NCI-H82 treated with DMSO at 0.1 percent for 48 hours (cell line): ENCODE data around the gene TTC16.
A peak's percentile ranks its signal among the peaks of the same experiment; 100 is the strongest.

Source experiments
- DNase-seq: peaks from one replicate; lab custom pipeline; 2025; ENCODE audit not compliant: unreplicated experiment; lab: John Stamatoyannopoulos, UW

TTC16 gene

GRCh38 chr9:127720865-127721227, 5.0 kb downstream of the TTC16 start:
- DNase-seq, result no peak

DNA sequence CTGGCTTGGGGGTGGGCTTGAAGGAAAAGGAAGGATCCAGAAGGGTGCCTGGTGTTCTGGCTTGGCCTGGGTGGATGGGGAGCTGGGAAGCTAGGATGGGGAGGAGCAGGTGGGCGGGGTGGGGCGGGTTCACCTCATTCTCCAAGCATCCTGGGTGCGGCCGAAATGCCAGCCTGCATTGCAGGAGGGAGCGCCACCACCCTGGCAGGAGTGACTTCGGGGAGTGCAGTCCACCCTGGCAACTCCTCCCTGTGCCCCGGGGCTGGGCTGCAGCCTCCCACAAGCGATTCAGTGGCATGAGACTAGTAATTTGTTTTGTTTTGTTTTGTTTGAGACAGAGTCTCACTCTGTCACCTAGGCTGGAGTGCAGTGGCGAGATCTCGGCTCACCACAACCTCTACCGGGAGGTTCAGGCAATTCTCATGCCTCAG, 5.5 kb downstream of the TTC16 start:
- DNase-seq, result no peak

- DNase-seq, result no peak
Measured at GRCh38 chr9:127722055-127722745, 6.3 kb downstream of the TTC16 start.

DNA sequence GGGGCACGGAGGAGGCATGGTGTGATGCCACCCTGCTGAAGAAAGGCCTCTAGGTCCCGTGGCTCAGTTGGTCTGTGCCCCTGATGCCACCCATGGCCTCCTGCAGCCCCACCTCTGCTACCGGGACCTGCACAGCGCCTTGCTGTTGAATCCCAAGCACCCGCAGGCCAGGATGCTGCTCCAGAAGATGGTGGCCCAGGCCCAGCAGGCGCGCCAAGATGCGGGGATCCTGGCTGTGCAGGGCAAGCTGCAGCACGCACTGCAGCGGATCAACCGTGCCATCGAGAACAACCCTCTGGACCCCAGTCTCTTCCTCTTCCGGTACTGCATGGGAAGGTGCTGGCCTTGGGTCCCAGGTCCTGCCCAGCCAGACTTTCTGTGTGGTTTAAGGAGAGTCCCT, 7.1 kb downstream of the TTC16 start:
- no peak for DNase-seq

GRCh38 chr9:127723444-127723843, 7.6 kb downstream of the TTC16 start:
- DNase-seq, result no peak

DNA sequence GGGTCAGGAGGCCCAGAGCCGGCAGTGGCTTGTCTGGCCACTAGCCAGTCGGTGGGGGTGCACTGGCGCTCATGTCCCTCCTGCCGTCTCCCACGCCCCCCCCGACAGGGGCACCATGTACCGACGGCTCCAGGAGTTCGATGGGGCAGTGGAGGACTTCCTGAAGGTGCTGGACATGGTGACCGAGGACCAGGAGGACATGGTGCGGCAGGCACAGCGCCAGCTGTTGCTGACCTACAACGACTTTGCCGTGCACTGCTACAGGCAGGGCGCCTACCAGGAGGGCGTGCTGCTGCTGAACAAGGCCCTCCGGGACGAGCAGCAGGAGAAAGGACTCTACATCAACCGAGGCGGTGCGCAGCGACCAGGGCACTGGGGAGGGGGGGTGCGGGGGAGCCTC, 8.1 kb downstream of the TTC16 start:
- DNase-seq, result no peak

DNA sequence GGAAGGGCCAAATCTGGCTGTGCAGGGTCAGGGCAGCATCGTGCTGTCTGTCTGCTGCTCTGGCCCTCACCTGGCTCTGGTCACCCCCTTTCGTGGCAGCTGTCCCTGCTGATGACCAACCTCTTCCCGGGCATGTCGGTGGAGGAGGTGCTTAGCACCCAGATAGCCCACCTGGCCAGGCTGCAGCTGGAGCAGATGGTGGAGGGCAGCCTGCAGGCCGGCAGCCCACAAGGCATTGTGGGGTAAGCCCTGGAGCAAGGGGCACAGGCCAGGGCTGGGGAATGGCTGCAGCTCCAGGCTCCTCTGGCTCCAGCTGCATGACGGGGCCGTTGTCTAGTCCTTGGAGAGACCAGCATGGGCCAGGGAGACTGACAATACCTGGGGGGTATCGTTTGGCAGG, 11.0 kb downstream of the TTC16 start:
- DNase-seq, result no peak

GRCh38 chr9:127728808-127729207, 12.9 kb downstream of the TTC16 start:
- no peak for DNase-seq

- DNase-seq, result no peak
Measured at GRCh38 chr9:127729522-127730256, 13.8 kb downstream of the TTC16 start.

DNA sequence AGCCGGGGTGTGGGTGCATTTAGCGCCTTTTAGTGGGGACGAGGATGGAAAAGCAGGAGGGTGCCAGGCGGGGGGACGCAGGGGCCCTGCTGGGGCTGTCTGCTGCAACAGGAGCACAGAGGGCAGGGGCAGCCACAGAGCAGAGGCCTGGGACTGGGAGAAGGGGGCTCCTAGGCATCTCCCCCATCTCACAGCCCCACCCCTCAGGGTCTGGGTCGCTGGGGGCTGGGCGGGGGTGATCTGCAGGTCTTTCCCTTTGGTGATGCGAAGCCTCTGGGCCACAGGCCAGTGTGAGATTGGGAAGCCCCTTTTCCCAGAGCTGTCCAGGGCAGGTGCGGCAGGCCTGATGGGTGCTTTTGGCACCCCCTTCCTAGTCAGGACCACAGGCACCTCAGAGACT, 14.4 kb downstream of the TTC16 start:
- no peak for DNase-seq

DNA sequence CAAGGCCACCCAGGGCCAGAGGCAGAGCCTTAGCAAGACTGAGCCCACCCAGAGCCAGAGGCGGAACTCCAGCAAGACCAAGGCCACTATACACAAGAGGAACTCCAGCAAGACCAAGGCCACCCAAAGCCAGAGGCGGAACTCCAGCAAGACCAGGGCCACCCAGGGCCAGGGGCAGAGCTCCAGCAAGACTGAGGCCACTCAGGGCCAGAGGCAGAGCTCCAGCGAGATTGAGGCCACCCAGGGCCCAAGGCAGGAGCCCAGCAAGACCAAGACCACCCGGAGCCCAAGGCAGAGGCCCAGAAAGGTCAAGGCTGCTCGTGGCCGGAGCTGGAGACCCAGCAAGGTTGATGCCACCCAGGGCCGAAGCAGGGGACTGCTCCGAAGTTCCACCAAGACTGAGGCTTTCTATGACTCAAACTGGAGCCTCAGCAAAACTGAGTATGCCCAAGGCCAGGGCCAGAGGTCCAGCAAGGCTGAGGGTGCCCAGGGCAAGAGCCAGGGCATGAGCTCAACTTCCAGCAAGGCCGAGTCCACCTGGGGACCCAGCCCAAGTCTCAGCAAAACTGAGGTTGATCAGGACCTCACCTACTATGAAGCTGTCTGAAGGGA, 15.0 kb downstream of the TTC16 start:
- no peak for DNase-seq

GRCh38 chr9:127731938-127732337, 16.1 kb downstream of the TTC16 start:
- DNase-seq, result no peak

GRCh38 chr9:127732444-127732843, 16.6 kb downstream of the TTC16 start:
- DNase-seq, result no peak

GRCh38 chr9:127733614-127734013, 17.7 kb downstream of the TTC16 start:
- DNase-seq, result no peak

- no peak for DNase-seq
Measured at GRCh38 chr9:127734247-127734746, 18.4 kb downstream of the TTC16 start.

GRCh38 chr9:127734747-127735529, 19.1 kb downstream of the TTC16 start, which contains the start of gene TOR2A:
TSS of gene TOR2A (minus strand) at chr9:127735294. CDS start at chr9:127735270, 24 bp downstream.
- DNase-seq, result peak; percentile 84

GRCh38 chr9:127735530-127736185, 19.8 kb downstream of the TTC16 start:
- no peak for DNase-seq

- DNase-seq, result no peak
Measured at GRCh38 chr9:127738666-127739065, 22.8 kb downstream of the TTC16 start.

DNA sequence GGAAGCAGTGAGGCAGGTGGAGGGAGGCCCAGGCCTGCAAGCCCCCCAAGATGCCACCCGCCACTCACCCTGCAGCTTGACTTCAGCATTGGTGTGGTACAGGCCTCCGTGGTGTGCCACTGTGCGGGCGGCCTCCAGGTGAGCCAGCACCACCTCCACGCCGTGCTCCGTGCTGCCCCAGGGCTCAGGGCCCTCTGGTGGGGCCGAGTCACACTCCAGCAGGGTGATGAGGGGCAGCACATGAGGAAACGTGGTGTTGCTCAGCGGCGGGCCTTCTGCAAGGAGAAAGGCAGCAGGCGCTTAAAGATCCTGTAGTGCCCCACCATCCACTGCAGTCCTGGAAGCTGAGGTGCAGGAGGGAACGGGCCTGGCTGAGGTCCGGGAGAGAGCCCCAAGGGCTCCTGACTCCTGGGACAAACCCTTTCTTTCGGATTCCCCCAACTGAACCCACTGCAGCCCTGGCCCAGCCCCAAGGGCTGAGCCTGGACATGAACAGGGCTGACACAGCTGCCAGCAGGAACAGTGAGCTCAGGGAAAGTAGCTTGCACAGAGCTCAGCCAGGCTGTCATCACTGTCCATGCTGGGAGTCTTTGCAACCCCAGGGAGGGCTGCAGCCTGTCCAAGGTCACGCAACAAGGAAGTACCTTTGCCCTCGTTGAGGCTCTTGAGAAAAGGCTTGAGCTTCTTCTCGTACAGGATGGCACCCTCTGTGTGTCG, 23.9 kb downstream of the TTC16 start:
- no peak for DNase-seq

- peak; percentile 36 for DNase-seq
Measured at GRCh38 chr9:127741831-127742434, 26.1 kb downstream of the TTC16 start.
